ENCODE measurements around the gene PCSK6.

Gene PCSK6

GRCh38 chr15:101264911-101265641 lies 224.4 kb downstream of the PCSK6 start:
- Histone ChIP-seq H2BK12ac (ENCODE audit: low read length) (peak overlapping the region; percentile 17), H3K18ac (ENCODE audit: low read length) (peak overlapping the region; percentile 62), H3K4me1 (ENCODE audit: control insufficient read depth in 2 of 2, insufficient read depth in 1 of 2, low read depth in 1 of 2, low read length in 2 of 2) (no peaks in the 10 kb centered on the region), H3K36me3 (replicated peaks in 1 of 2; ENCODE audit: control insufficient read depth in 2 of 2, insufficient read depth in 2 of 2, low read length in 2 of 2) (peaks cover 0 to 20% of the 10 kb centered on the region in 2 donors), H2AK5ac (ENCODE audit: low read depth, low read length) (no peak overlapping the region), H2BK120ac (ENCODE audit: low read depth, low read length) (no peak overlapping the region), H2BK5ac (ENCODE audit: low read length) (no peak overlapping the region), H3K14ac (ENCODE audit: low read length) (no peak overlapping the region), H2AFZ (ENCODE audit: low read length) (no peak overlapping the region), H3K4ac (ENCODE audit: low read length) (no peak overlapping the region), H3K4me3 (ENCODE audit: low read length in 2 of 2) (no peak overlapping the region), H2BK15ac (ENCODE audit: low read length) (no peak overlapping the region), H3K9me3 (replicated peaks in 1 of 2; ENCODE audit: control insufficient read depth in 2 of 2, insufficient read depth in 1 of 2, low read depth in 1 of 2, low read length in 2 of 2) (no peaks in the 10 kb centered on the region), H3K27ac (replicated peaks; ENCODE audit: low read length) (no peak overlapping the region), H4K8ac (ENCODE audit: low read depth, low read length) (peak overlapping the region; percentile 95), H3K9ac (ENCODE audit: low read depth, low read length, poor library complexity) (no peak overlapping the region), H3K4me2 (ENCODE audit: insufficient read depth, low read length, poor library complexity, severe bottlenecking) (no peak overlapping the region), H3K27me3 (ENCODE audit: control insufficient read depth in 3 of 3, insufficient read depth in 3 of 3, low read depth in 1 of 3, low read length in 3 of 3) (no peaks in the 10 kb centered on the region), H3K23ac (ENCODE audit: low read depth, low read length, poor library complexity) (peak overlapping the region; percentile 62), H4K91ac (ENCODE audit: low read depth, low read length, poor library complexity) (no peak overlapping the region), H3K79me1 (ENCODE audit: low read depth, low read length) (no peaks in the 10 kb centered on the region)
- DNase-seq (ENCODE audit: low spot score), result no peak
- no CpG with 5 or more reads among the region's 17 CpGs for WGBS, 2 donors (ENCODE audit: extremely low coverage in 2 of 2, insufficient read length in 2 of 2, insufficient replicate concordance in 1 of 2)

- no peak overlapping the region for H3K4me3 ChIP-seq (ENCODE audit: low read length in 2 of 2)
- H3K18ac ChIP-seq (ENCODE audit: low read length), result no peak overlapping the region
- DNase-seq (ENCODE audit: low spot score), result no peak
- H3K79me1 ChIP-seq (ENCODE audit: low read depth, low read length), result no peaks in the 10 kb centered on the region
- H3K36me3 ChIP-seq (replicated peaks in 1 of 2; ENCODE audit: control insufficient read depth in 2 of 2, insufficient read depth in 2 of 2, low read length in 2 of 2), result peaks cover 0 to 9% of the 10 kb centered on the region in 2 donors
- no peak overlapping the region for H2BK5ac ChIP-seq (ENCODE audit: low read length)
- no peak overlapping the region for H3K23ac ChIP-seq (ENCODE audit: low read depth, low read length, poor library complexity)
- H3K27me3 ChIP-seq (ENCODE audit: control insufficient read depth in 3 of 3, insufficient read depth in 3 of 3, low read depth in 1 of 3, low read length in 3 of 3), result no peaks in the 10 kb centered on the region
- no peak overlapping the region for H3K27ac ChIP-seq (replicated peaks; ENCODE audit: low read length)
- H2AK5ac ChIP-seq (ENCODE audit: low read depth, low read length), result no peak overlapping the region
- H2BK15ac ChIP-seq (ENCODE audit: low read length), result no peak overlapping the region
- no peak overlapping the region for H2BK12ac ChIP-seq (ENCODE audit: low read length)
- H4K8ac ChIP-seq (ENCODE audit: low read depth, low read length), result no peak overlapping the region
- no peak overlapping the region for H3K9ac ChIP-seq (ENCODE audit: low read depth, low read length, poor library complexity)
- H2BK120ac ChIP-seq (ENCODE audit: low read depth, low read length), result no peak overlapping the region
- WGBS, 2 donors (ENCODE audit: extremely low coverage in 2 of 2, insufficient read length in 2 of 2, insufficient replicate concordance in 1 of 2), result no CpG with 5 or more reads among the region's 4 CpGs
- H3K4ac ChIP-seq (ENCODE audit: low read length), result no peak overlapping the region
- H3K14ac ChIP-seq (ENCODE audit: low read length), result no peak overlapping the region
- H3K9me3 ChIP-seq (replicated peaks in 1 of 2; ENCODE audit: control insufficient read depth in 2 of 2, insufficient read depth in 1 of 2, low read depth in 1 of 2, low read length in 2 of 2), result no peaks in the 10 kb centered on the region
- H3K4me2 ChIP-seq (ENCODE audit: insufficient read depth, low read length, poor library complexity, severe bottlenecking), result no peak overlapping the region
- no peak overlapping the region for H4K91ac ChIP-seq (ENCODE audit: low read depth, low read length, poor library complexity)
- peak overlapping the region; percentile 16 for H2AFZ ChIP-seq (ENCODE audit: low read length)
- no peaks in the 10 kb centered on the region for H3K4me1 ChIP-seq (ENCODE audit: control insufficient read depth in 2 of 2, insufficient read depth in 1 of 2, low read depth in 1 of 2, low read length in 2 of 2)
Observed at GRCh38 chr15:101264011-101264410, 225.5 kb downstream of the PCSK6 start.

GRCh38 chr15:101262551-101262950 lies 227.0 kb downstream of the PCSK6 start:
- Histone ChIP-seq H3K79me1 (ENCODE audit: low read depth, low read length) (no peaks in the 10 kb centered on the region), H3K27ac (replicated peaks; ENCODE audit: low read length) (no peak overlapping the region), H2BK15ac (ENCODE audit: low read length) (no peak overlapping the region), H3K9me3 (replicated peaks in 1 of 2; ENCODE audit: control insufficient read depth in 2 of 2, insufficient read depth in 1 of 2, low read depth in 1 of 2, low read length in 2 of 2) (no peaks in the 10 kb centered on the region), H2AK5ac (ENCODE audit: low read depth, low read length) (no peak overlapping the region), H3K9ac (ENCODE audit: low read depth, low read length, poor library complexity) (no peak overlapping the region), H3K4me1 (ENCODE audit: control insufficient read depth in 2 of 2, insufficient read depth in 1 of 2, low read depth in 1 of 2, low read length in 2 of 2) (peaks cover 0 to 7% of the 10 kb centered on the region in 2 donors), H2AFZ (ENCODE audit: low read length) (no peak overlapping the region), H3K14ac (ENCODE audit: low read length) (no peak overlapping the region), H3K4ac (ENCODE audit: low read length) (no peak overlapping the region), H2BK12ac (ENCODE audit: low read length) (no peak overlapping the region), H3K18ac (ENCODE audit: low read length) (no peak overlapping the region), H3K27me3 (ENCODE audit: control insufficient read depth in 3 of 3, insufficient read depth in 3 of 3, low read depth in 1 of 3, low read length in 3 of 3) (peaks cover 0 to 2% (median 0%) of the 10 kb centered on the region in 3 experiments), H3K36me3 (replicated peaks in 1 of 2; ENCODE audit: control insufficient read depth in 2 of 2, insufficient read depth in 2 of 2, low read length in 2 of 2) (no peaks in the 10 kb centered on the region), H2BK5ac (ENCODE audit: low read length) (no peak overlapping the region), H3K23ac (ENCODE audit: low read depth, low read length, poor library complexity) (no peak overlapping the region), H3K4me2 (ENCODE audit: insufficient read depth, low read length, poor library complexity, severe bottlenecking) (no peak overlapping the region), H4K91ac (ENCODE audit: low read depth, low read length, poor library complexity) (no peak overlapping the region), H2BK120ac (ENCODE audit: low read depth, low read length) (no peak overlapping the region), H4K8ac (ENCODE audit: low read depth, low read length) (no peak overlapping the region), H3K4me3 (ENCODE audit: low read length in 2 of 2) (no peak overlapping the region)
- no CpG with 5 or more reads among the region's 4 CpGs for WGBS, 2 donors (ENCODE audit: extremely low coverage in 2 of 2, insufficient read length in 2 of 2, insufficient replicate concordance in 1 of 2)
- no peak for DNase-seq (ENCODE audit: low spot score)

- H3K23ac ChIP-seq (ENCODE audit: low read depth, low read length, poor library complexity), result no peak overlapping the region
- no peaks in the 10 kb centered on the region for H3K79me1 ChIP-seq (ENCODE audit: low read depth, low read length)
- H3K9me3 ChIP-seq (replicated peaks in 1 of 2; ENCODE audit: control insufficient read depth in 2 of 2, insufficient read depth in 1 of 2, low read depth in 1 of 2, low read length in 2 of 2), result no peaks in the 10 kb centered on the region
- no peak overlapping the region for H3K27ac ChIP-seq (replicated peaks; ENCODE audit: low read length)
- no peak overlapping the region for H2AK5ac ChIP-seq (ENCODE audit: low read depth, low read length)
- DNase-seq (ENCODE audit: low spot score), result no peak
- H3K9ac ChIP-seq (ENCODE audit: low read depth, low read length, poor library complexity), result no peak overlapping the region
- no peak overlapping the region for H3K14ac ChIP-seq (ENCODE audit: low read length)
- no peaks in the 10 kb centered on the region for H3K36me3 ChIP-seq (replicated peaks in 1 of 2; ENCODE audit: control insufficient read depth in 2 of 2, insufficient read depth in 2 of 2, low read length in 2 of 2)
- H4K91ac ChIP-seq (ENCODE audit: low read depth, low read length, poor library complexity), result no peak overlapping the region
- no peak overlapping the region for H3K4me2 ChIP-seq (ENCODE audit: insufficient read depth, low read length, poor library complexity, severe bottlenecking)
- no peak overlapping the region for H3K4ac ChIP-seq (ENCODE audit: low read length)
- H3K4me3 ChIP-seq (ENCODE audit: low read length in 2 of 2), result peak overlapping the region in 1 of 2 donors; percentile 1
- no peak overlapping the region for H2BK12ac ChIP-seq (ENCODE audit: low read length)
- H3K18ac ChIP-seq (ENCODE audit: low read length), result no peak overlapping the region
- peaks cover 0 to 2% (median 0%) of the 10 kb centered on the region in 3 experiments for H3K27me3 ChIP-seq (ENCODE audit: control insufficient read depth in 3 of 3, insufficient read depth in 3 of 3, low read depth in 1 of 3, low read length in 3 of 3)
- H2AFZ ChIP-seq (ENCODE audit: low read length), result peak overlapping the region; percentile 56
- H2BK5ac ChIP-seq (ENCODE audit: low read length), result no peak overlapping the region
- H2BK120ac ChIP-seq (ENCODE audit: low read depth, low read length), result no peak overlapping the region
- no peak overlapping the region for H2BK15ac ChIP-seq (ENCODE audit: low read length)
- peaks cover 0 to 14% of the 10 kb centered on the region in 2 donors for H3K4me1 ChIP-seq (ENCODE audit: control insufficient read depth in 2 of 2, insufficient read depth in 1 of 2, low read depth in 1 of 2, low read length in 2 of 2)
- no peak overlapping the region for H4K8ac ChIP-seq (ENCODE audit: low read depth, low read length)
- no CpG with 5 or more reads among the region's 11 CpGs for WGBS, 2 donors (ENCODE audit: extremely low coverage in 2 of 2, insufficient read length in 2 of 2, insufficient replicate concordance in 1 of 2)
Observed at GRCh38 chr15:101258238-101259144, 231.0 kb downstream of the PCSK6 start.
